ENCODE data around the gene DRD4.

The DRD4 gene

GRCh38 chr11:615504-616319 lies 21.4 kb upstream of the DRD4 start, which contains the start of gene IRF7:
TSS of gene IRF7 (minus strand) at chr11:615950. CDS start at chr11:615364, 586 bp downstream.
- Histone ChIP-seq H3K27me3 (ENCODE audit: control insufficient read depth in 5 of 5, insufficient read depth in 4 of 5, low read length in 5 of 5) (no peaks in the 10 kb centered on the region), H3K4me1 (ENCODE audit: control insufficient read depth in 5 of 5, insufficient read depth in 5 of 5, low read length in 5 of 5) (peaks cover 0 to 32% (median 23%) of the 10 kb centered on the region in 5 donors), H3K4me3 (ENCODE audit: low read depth in 1 of 5, low read length in 5 of 5) (peak within 1 kb of the TSS; percentile 42 to 96 (median 94)), H3K9me3 (ENCODE audit: control insufficient read depth in 5 of 5, low read length in 5 of 5) (no peaks in the 10 kb centered on the region), H3K27ac (ENCODE audit: low read depth, low read length) (peak within 1 kb of the TSS; percentile 86), H3K36me3 (ENCODE audit: control insufficient read depth in 5 of 5, insufficient read depth in 5 of 5, low read length in 5 of 5) (peaks cover 0 to 38% (median 29%) of the 10 kb centered on the region in 5 donors), H3K9ac (ENCODE audit: low read length in 5 of 5) (peak within 1 kb of the TSS; percentile 48 to 96 (median 85))

GRCh38 chr11:616320-617198 lies 20.5 kb upstream of the DRD4 start:
- Histone ChIP-seq H3K27ac (ENCODE audit: low read depth, low read length) (peak overlapping the region; percentile 86), H3K27me3 (ENCODE audit: control insufficient read depth in 5 of 5, insufficient read depth in 4 of 5, low read length in 5 of 5) (peaks cover 0 to 3% (median 0%) of the 10 kb centered on the region in 5 donors), H3K36me3 (ENCODE audit: control insufficient read depth in 5 of 5, insufficient read depth in 5 of 5, low read length in 5 of 5) (peaks cover 0 to 29% (median 21%) of the 10 kb centered on the region in 5 donors), H3K4me1 (ENCODE audit: control insufficient read depth in 5 of 5, insufficient read depth in 5 of 5, low read length in 5 of 5) (peaks cover 0 to 32% (median 23%) of the 10 kb centered on the region in 5 donors), H3K9ac (ENCODE audit: low read length in 5 of 5) (no peak overlapping the region), H3K9me3 (ENCODE audit: control insufficient read depth in 5 of 5, low read length in 5 of 5) (no peaks in the 10 kb centered on the region), H3K4me3 (ENCODE audit: low read depth in 1 of 5, low read length in 5 of 5) (peak overlapping the region in 4 of 5 donors; percentile 42 to 95 (median 92))

GRCh38 chr11:617199-617911 lies 19.7 kb upstream of the DRD4 start:
- no peak overlapping the region for H3K9ac ChIP-seq (ENCODE audit: low read length in 5 of 5)
- peaks cover 0 to 32% (median 23%) of the 10 kb centered on the region in 5 donors for H3K4me1 ChIP-seq (ENCODE audit: control insufficient read depth in 5 of 5, insufficient read depth in 5 of 5, low read length in 5 of 5)
- H3K4me3 ChIP-seq (ENCODE audit: low read depth in 1 of 5, low read length in 5 of 5) = no peak overlapping the region
- H3K27me3 ChIP-seq (ENCODE audit: control insufficient read depth in 5 of 5, insufficient read depth in 4 of 5, low read length in 5 of 5) = peaks cover 0 to 3% (median 0%) of the 10 kb centered on the region in 5 donors
- peaks cover 0 to 24% (median 13%) of the 10 kb centered on the region in 5 donors for H3K36me3 ChIP-seq (ENCODE audit: control insufficient read depth in 5 of 5, insufficient read depth in 5 of 5, low read length in 5 of 5)
- no peaks in the 10 kb centered on the region for H3K9me3 ChIP-seq (ENCODE audit: control insufficient read depth in 5 of 5, low read length in 5 of 5)
- no peak overlapping the region for H3K27ac ChIP-seq (ENCODE audit: low read depth, low read length)

DNA sequence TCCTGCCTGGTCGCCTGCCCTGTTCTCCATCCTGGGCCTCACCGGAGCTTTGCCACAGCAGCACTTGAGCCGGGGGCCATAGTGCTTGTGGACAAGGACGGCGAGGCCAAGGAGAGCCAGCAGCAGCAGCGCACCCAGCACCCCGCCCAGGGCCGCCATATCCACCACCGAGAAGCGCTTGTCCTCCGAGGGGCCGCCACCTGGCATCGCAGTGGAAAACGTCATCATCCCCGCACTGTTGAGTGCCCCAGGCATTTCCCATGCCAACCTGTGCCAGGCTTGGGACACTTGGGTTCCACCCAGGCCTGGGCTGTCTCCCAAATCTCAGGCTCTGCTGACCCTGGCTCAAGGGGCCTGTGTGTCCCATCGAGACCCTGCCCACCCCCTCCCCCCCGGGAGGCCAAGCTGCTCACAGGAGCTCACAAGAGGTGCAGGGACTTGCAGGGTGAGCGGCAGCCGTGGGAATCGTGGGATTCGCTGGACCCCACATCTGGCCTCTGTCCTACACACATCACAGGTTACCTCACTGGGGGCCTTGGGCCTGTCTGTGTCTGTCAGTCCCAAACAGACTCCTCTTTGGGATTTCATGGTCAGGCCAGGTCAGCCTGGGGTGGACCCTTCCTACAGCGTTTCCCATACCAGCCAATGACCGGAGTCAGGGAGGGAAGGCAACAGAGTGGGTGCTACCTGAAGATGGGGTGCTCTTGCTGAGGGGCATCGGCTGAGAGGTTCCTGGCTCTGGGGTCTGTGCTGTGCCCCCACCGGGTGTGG lies 19.0 kb upstream of the DRD4 start:
- Histone ChIP-seq H3K9me3 (ENCODE audit: control insufficient read depth in 5 of 5, low read length in 5 of 5) (no peaks in the 10 kb centered on the region), H3K4me3 (ENCODE audit: low read depth in 1 of 5, low read length in 5 of 5) (no peak overlapping the region), H3K9ac (ENCODE audit: low read length in 5 of 5) (no peak overlapping the region), H3K4me1 (ENCODE audit: control insufficient read depth in 5 of 5, insufficient read depth in 5 of 5, low read length in 5 of 5) (peaks cover 0 to 32% (median 23%) of the 10 kb centered on the region in 5 donors), H3K27me3 (ENCODE audit: control insufficient read depth in 5 of 5, insufficient read depth in 4 of 5, low read length in 5 of 5) (peaks cover 0 to 3% (median 0%) of the 10 kb centered on the region in 5 donors), H3K27ac (ENCODE audit: low read depth, low read length) (no peak overlapping the region), H3K36me3 (ENCODE audit: control insufficient read depth in 5 of 5, insufficient read depth in 5 of 5, low read length in 5 of 5) (peaks cover 0 to 17% (median 6%) of the 10 kb centered on the region in 5 donors)

- Histone ChIP-seq H3K9ac (ENCODE audit: low read length in 5 of 5) (no peak overlapping the region), H3K4me3 (ENCODE audit: low read depth in 1 of 5, low read length in 5 of 5) (no peak overlapping the region), H3K9me3 (ENCODE audit: control insufficient read depth in 5 of 5, low read length in 5 of 5) (no peaks in the 10 kb centered on the region), H3K27me3 (ENCODE audit: control insufficient read depth in 5 of 5, insufficient read depth in 4 of 5, low read length in 5 of 5) (peaks cover 0 to 5% (median 1%) of the 10 kb centered on the region in 5 donors), H3K27ac (ENCODE audit: low read depth, low read length) (no peak overlapping the region), H3K4me1 (ENCODE audit: control insufficient read depth in 5 of 5, insufficient read depth in 5 of 5, low read length in 5 of 5) (peaks cover 0 to 27% (median 23%) of the 10 kb centered on the region in 5 donors), H3K36me3 (ENCODE audit: control insufficient read depth in 5 of 5, insufficient read depth in 5 of 5, low read length in 5 of 5) (peaks cover 0 to 14% (median 2%) of the 10 kb centered on the region in 5 donors)
Observed at GRCh38 chr11:618856-619627, 18.0 kb upstream of the DRD4 start.

GRCh38 chr11:619628-620050 lies 17.4 kb upstream of the DRD4 start:
- H3K4me1 ChIP-seq (ENCODE audit: control insufficient read depth in 5 of 5, insufficient read depth in 5 of 5, low read length in 5 of 5) = peaks cover 0 to 21% (median 17%) of the 10 kb centered on the region in 5 donors
- no peak overlapping the region for H3K27ac ChIP-seq (ENCODE audit: low read depth, low read length)
- H3K4me3 ChIP-seq (ENCODE audit: low read depth in 1 of 5, low read length in 5 of 5) = no peak overlapping the region
- H3K36me3 ChIP-seq (ENCODE audit: control insufficient read depth in 5 of 5, insufficient read depth in 5 of 5, low read length in 5 of 5) = peaks cover 0 to 9% (median 2%) of the 10 kb centered on the region in 5 donors
- H3K9me3 ChIP-seq (ENCODE audit: control insufficient read depth in 5 of 5, low read length in 5 of 5) = no peaks in the 10 kb centered on the region
- peaks cover 4 to 10% (median 6%) of the 10 kb centered on the region in 5 donors for H3K27me3 ChIP-seq (ENCODE audit: control insufficient read depth in 5 of 5, insufficient read depth in 4 of 5, low read length in 5 of 5)
- no peak overlapping the region for H3K9ac ChIP-seq (ENCODE audit: low read length in 5 of 5)

DNA sequence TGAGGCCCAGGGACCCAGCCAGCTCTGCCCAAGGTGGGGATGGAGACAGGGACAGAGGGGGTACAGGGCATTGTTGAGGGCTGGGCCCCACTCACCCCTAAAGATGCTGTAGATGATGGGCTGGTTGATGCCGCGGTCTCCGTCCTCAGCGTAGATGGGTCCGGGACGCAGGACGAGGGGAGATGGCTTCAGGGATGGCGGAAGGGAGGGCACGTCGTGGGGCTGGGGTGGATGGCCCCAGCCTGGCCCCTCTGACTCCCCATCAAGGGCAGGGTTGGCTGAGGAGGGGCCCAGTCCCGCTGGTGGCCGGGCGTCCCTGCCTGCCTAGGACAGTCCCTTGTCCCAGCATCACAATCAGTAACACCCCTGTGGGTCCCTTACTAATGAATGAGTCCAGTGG lies 16.9 kb upstream of the DRD4 start:
- no peaks in the 10 kb centered on the region for H3K9me3 ChIP-seq (ENCODE audit: control insufficient read depth in 5 of 5, low read length in 5 of 5)
- H3K4me3 ChIP-seq (ENCODE audit: low read depth in 1 of 5, low read length in 5 of 5) = no peak overlapping the region
- H3K4me1 ChIP-seq (ENCODE audit: control insufficient read depth in 5 of 5, insufficient read depth in 5 of 5, low read length in 5 of 5) = peaks cover 0 to 16% (median 12%) of the 10 kb centered on the region in 5 donors
- peaks cover 8 to 15% (median 10%) of the 10 kb centered on the region in 5 donors for H3K27me3 ChIP-seq (ENCODE audit: control insufficient read depth in 5 of 5, insufficient read depth in 4 of 5, low read length in 5 of 5)
- H3K27ac ChIP-seq (ENCODE audit: low read depth, low read length) = no peak overlapping the region
- H3K36me3 ChIP-seq (ENCODE audit: control insufficient read depth in 5 of 5, insufficient read depth in 5 of 5, low read length in 5 of 5) = peaks cover 0 to 9% (median 2%) of the 10 kb centered on the region in 5 donors
- H3K9ac ChIP-seq (ENCODE audit: low read length in 5 of 5) = no peak overlapping the region

GRCh38 chr11:620935-621814 lies 15.9 kb upstream of the DRD4 start:
- no peak overlapping the region for H3K4me3 ChIP-seq (ENCODE audit: low read depth in 1 of 5, low read length in 5 of 5)
- peaks cover 17 to 20% (median 18%) of the 10 kb centered on the region in 5 donors for H3K27me3 ChIP-seq (ENCODE audit: control insufficient read depth in 5 of 5, insufficient read depth in 4 of 5, low read length in 5 of 5)
- no peak overlapping the region for H3K27ac ChIP-seq (ENCODE audit: low read depth, low read length)
- no peak overlapping the region for H3K9ac ChIP-seq (ENCODE audit: low read length in 5 of 5)
- H3K9me3 ChIP-seq (ENCODE audit: control insufficient read depth in 5 of 5, low read length in 5 of 5) = no peaks in the 10 kb centered on the region
- H3K36me3 ChIP-seq (ENCODE audit: control insufficient read depth in 5 of 5, insufficient read depth in 5 of 5, low read length in 5 of 5) = peaks cover 0 to 9% (median 2%) of the 10 kb centered on the region in 5 donors
- peaks cover 0 to 10% (median 6%) of the 10 kb centered on the region in 5 donors for H3K4me1 ChIP-seq (ENCODE audit: control insufficient read depth in 5 of 5, insufficient read depth in 5 of 5, low read length in 5 of 5)
